Esophagus muscularis mucosa (tissue), 4 donors: ENCODE measurements around the gene TMX4. TPM values are rescaled to one million over a fixed set of nuclear protein-coding genes. Genes with fewer than 3 reads are reported as not detected.

Source experiments
- DNase-seq: peaks from one replicate; pipeline ENCODE4 v3.0.0-alpha.2; 2017; ENCODE audit errors: extremely low spot score
- H3K27ac ChIP-seq, 4 donors: fragments of 200-600 bp; sonication (generic); replicated peaks in 1 of 4; 1 replicate in 3 of 4; 2 replicates in 1 of 4; pipeline ENCODE4 v1.5.1; 2016 to 2019; ENCODE audit warnings: mild to moderate bottlenecking in 1 of 4
- H3K27me3 ChIP-seq, 4 donors: fragments of 200-600 bp; sonication (generic); one replicate each; pipeline versions ENCODE4 v1.5.1 to v1.6.0; 2016 to 2019
- H3K36me3 ChIP-seq, 4 donors: fragments of 200-600 bp; sonication (generic); one replicate each; pipeline ENCODE4 v1.5.1; 2016 to 2019
- H3K4me1 ChIP-seq, 4 donors: fragments of 200-600 bp; sonication (generic); one replicate each; pipeline ENCODE4 v1.5.1; 2016 to 2019
- H3K4me3 ChIP-seq, 4 donors: fragments of 200-600 bp; sonication (generic); 1 replicate in 2 of 4; 2 replicates in 2 of 4; pipeline ENCODE4 v1.5.1; 2016 to 2019; ENCODE audit warnings: mild to moderate bottlenecking in 4 of 4, moderate library complexity in 1 of 4
- H3K9me3 ChIP-seq, 4 donors: fragments of 200-600 bp; sonication (generic); 1 replicate in 3 of 4; 2 replicates in 1 of 4; pipeline ENCODE4 v1.5.1; 2016 to 2019
- CTCF ChIP-seq, 3 experiments: fragments of 200-600 bp in 2 of 3; fragments of 450-650 bp in 1 of 3; sonication (generic) in 2 of 3; IDR thresholded peaks; one replicate each; pipeline ENCODE4 v1.5.1; 2017 to 2019; ENCODE audit warnings: antibody characterized with exemption in 3 of 3, mild to moderate bottlenecking in 2 of 3, moderate library complexity in 1 of 3
- EP300 ChIP-seq: sonication (generic); formaldehyde crosslinking; IDR thresholded peaks from one replicate; pipeline ENCODE4 v1.6.1; 2017; ENCODE audit warnings: antibody characterized with exemption
- POLR2A ChIP-seq: fragments of 450-650 bp; IDR thresholded peaks from one replicate; pipeline ENCODE4 v1.6.1; 2017; ENCODE audit warnings: antibody characterized with exemption, moderate library complexity, mild to moderate bottlenecking, low read depth
- POLR2AphosphoS5 ChIP-seq, 2 donors: sonication (generic); formaldehyde crosslinking; IDR thresholded peaks; one replicate each; pipeline ENCODE4 v1.6.1; 2017; ENCODE audit warnings: antibody characterized with exemption in 2 of 2
- WGBS: methylation state at CpG from one replicate; pipeline ENCODE4 v1.1.5; 2018; 5-methylcytosine and 5-hydroxymethylcytosine counted together
- intact Hi-C: fragments of 100-400 bp; cut with DNase I; formaldehyde crosslinking; loops from one replicate; pipeline ENCODE4 v1.15.1; 2023
- total RNA-seq, 4 donors: library from RNA; depleted of rRNA; stranded (reverse); fragments of >200 nt; gene quantifications; one replicate each; pipeline versions ENCODE4 v1.1.0 to v1.2.1, GENCODE V29; 2016

Gene TMX4
- total RNA-seq, 4 donors from 2014 or later, result 48.1 to 70.6 (median 56.9) TPM

GRCh38 chr20:8012724-8013123 is 6.8 kb downstream of the TMX4 start:
- H3K4me3 ChIP-seq, result no peak overlapping the region
- WGBS, result 88% methylated on average over 1 of the region's 1 CpG
- no peak for DNase-seq
- intact Hi-C loops, result no loop called here
- peaks cover 0 to 10% (median 5%) of the 10 kb centered on the region in 4 donors for H3K36me3 ChIP-seq
- no peaks in the 10 kb centered on the region for H3K9me3 ChIP-seq
- H3K27ac ChIP-seq, result no peak overlapping the region
- no peaks in the 10 kb centered on the region for H3K27me3 ChIP-seq
- no peak for TF ChIP-seq EP300
- no peak for TF ChIP-seq POLR2AphosphoS5 (IDR thresholded peaks at IDR 0.05)
- no peak for TF ChIP-seq CTCF (IDR thresholded peaks at IDR 0.05)
- TF ChIP-seq POLR2A, result no peak
- peaks cover 7 to 52% (median 43%) of the 10 kb centered on the region in 4 donors for H3K4me1 ChIP-seq

GRCh38 chr20:8008733-8009132 is 10.8 kb downstream of the TMX4 start:
- Histone ChIP-seq H3K27me3 (no peaks in the 10 kb centered on the region), H3K4me1 (peaks cover 6 to 18% (median 17%) of the 10 kb centered on the region in 4 donors), H3K4me3 (no peak overlapping the region), H3K9me3 (no peaks in the 10 kb centered on the region), H3K36me3 (peaks cover 0 to 22% (median 5%) of the 10 kb centered on the region in 4 donors), H3K27ac (no peak overlapping the region)
- intact Hi-C loops, result no loop called here
- DNase-seq, result no peak
- TF ChIP-seq POLR2A (no peak), POLR2AphosphoS5 (IDR thresholded peaks at IDR 0.05) (no peak), CTCF (IDR thresholded peaks at IDR 0.05) (no peak), EP300 (no peak)
- WGBS, result 92% methylated on average over 2 of the region's 2 CpGs

- WGBS, result 100% methylated on average over 1 of the region's 1 CpG
- H3K9me3 ChIP-seq, result no peaks in the 10 kb centered on the region
- H3K4me1 ChIP-seq, result peaks cover 6 to 18% (median 13%) of the 10 kb centered on the region in 4 donors
- peaks cover 0 to 22% (median 5%) of the 10 kb centered on the region in 4 donors for H3K36me3 ChIP-seq
- no peak for DNase-seq
- TF ChIP-seq EP300, result no peak
- TF ChIP-seq POLR2AphosphoS5 (IDR thresholded peaks at IDR 0.05), result no peak
- no peak for TF ChIP-seq CTCF (IDR thresholded peaks at IDR 0.05)
- intact Hi-C loops, result no loop called here
- H3K4me3 ChIP-seq, result no peak overlapping the region
- no peak overlapping the region for H3K27ac ChIP-seq
- H3K27me3 ChIP-seq, result no peaks in the 10 kb centered on the region
Measured at GRCh38 chr20:8007490-8007889, 12.1 kb downstream of the TMX4 start.

GRCh38 chr20:8005575-8006366 is 13.8 kb downstream of the TMX4 start:
- Histone ChIP-seq H3K36me3 (peaks cover 0 to 28% (median 6%) of the 10 kb centered on the region in 4 donors), H3K4me3 (no peak overlapping the region), H3K27ac (no peak overlapping the region), H3K9me3 (no peaks in the 10 kb centered on the region), H3K27me3 (no peaks in the 10 kb centered on the region), H3K4me1 (peaks cover 0 to 6% (median 4%) of the 10 kb centered on the region in 4 donors)
- intact Hi-C loops, result no loop called here
- WGBS, result 90% methylated on average over 19 of the region's 19 CpGs
- TF ChIP-seq POLR2A, result no peak
- TF ChIP-seq CTCF (IDR thresholded peaks at IDR 0.05), result no peak
- no peak for TF ChIP-seq POLR2AphosphoS5 (IDR thresholded peaks at IDR 0.05)
- no peak for TF ChIP-seq EP300
- no peak for DNase-seq
